GM21526 (cell line): Measurements from ENCODE around the gene CD79B.
A peak's percentile ranks its signal among the peaks of the same experiment; 100 is the strongest.

Experiments used
- ATAC-seq: cut with Tn5 transposase; IDR thresholded peaks from one replicate; pipeline ENCODE4 v1.9.1; 2021; ENCODE audit warnings: moderate library complexity; ENCODE audit not compliant: unreplicated experiment, low FRiP score

Gene CD79B

GRCh38 chr17:63931981-63932561 lies at the start of gene CD79B:
Gene CD79B, minus strand, starts transcription at chr17:63932331. Its CDS starts 70 bp downstream, at chr17:63932261.
- ATAC-seq, result peak; percentile 76

GRCh38 chr17:63978272-63979200 lies 46.4 kb upstream of the CD79B start:
- no peak for ATAC-seq

GRCh38 chr17:63976702-63977101 lies 44.6 kb upstream of the CD79B start:
- no peak for ATAC-seq

GRCh38 chr17:63975541-63976092 lies 43.5 kb upstream of the CD79B start:
- ATAC-seq, result no peak

GRCh38 chr17:63974594-63975192 lies 42.6 kb upstream of the CD79B start:
- no peak for ATAC-seq

GRCh38 chr17:63973930-63974593 lies 41.9 kb upstream of the CD79B start:
- no peak for ATAC-seq

GRCh38 chr17:63973247-63973646 lies 41.1 kb upstream of the CD79B start:
- ATAC-seq, result no peak

GRCh38 chr17:63972796-63973195 lies 40.7 kb upstream of the CD79B start, which contains the start of gene SCN4A:
Gene SCN4A, minus strand, starts transcription at chr17:63972918. Its CDS starts 77 bp downstream, at chr17:63972841.
- ATAC-seq, result no peak

GRCh38 chr17:63969278-63969677 lies 37.1 kb upstream of the CD79B start:
- ATAC-seq, result no peak

GRCh38 chr17:63967953-63968352 lies 35.8 kb upstream of the CD79B start:
- no peak for ATAC-seq

- no peak for ATAC-seq
These were observed 34.6 kb upstream of the CD79B start for GRCh38 chr17:63966646-63967264.

GRCh38 chr17:63963123-63963522 lies 31.0 kb upstream of the CD79B start:
- ATAC-seq, result no peak

- ATAC-seq, result no peak
These were observed 30.2 kb upstream of the CD79B start for GRCh38 chr17:63962298-63962744.

GRCh38 chr17:63961355-63962212 lies 29.5 kb upstream of the CD79B start:
- ATAC-seq, result no peak

- ATAC-seq, result no peak
These were observed 28.3 kb upstream of the CD79B start for GRCh38 chr17:63960430-63960829.

- no peak for ATAC-seq
These were observed 27.9 kb upstream of the CD79B start for GRCh38 chr17:63960006-63960405.

- ATAC-seq, result no peak
These were observed 24.3 kb upstream of the CD79B start for GRCh38 chr17:63956296-63956920.

- ATAC-seq, result no peak
These were observed 23.7 kb upstream of the CD79B start for GRCh38 chr17:63955791-63956190.

GRCh38 chr17:63955232-63955631 lies 23.1 kb upstream of the CD79B start:
- ATAC-seq, result no peak
